RWPE2 (cell line): ENCODE data around the gene FCRL1.

Experiments used
- ATAC-seq: fragments of 200-7000 bp; cut with Tn5 transposase; 3 replicates; pipeline ENCODE4 v1.9.1; 2021; ENCODE audit warnings: low read depth
- DNase-seq: peaks from one replicate; pipeline ENCODE4 v3.0.0-alpha.2; 2020; ENCODE audit warnings: low spot score
- H3K27ac ChIP-seq: fragments of 450-650 bp; 2 replicates; pipeline ENCODE4 v1.5.1; 2017; ENCODE audit warnings: mild to moderate bottlenecking; ENCODE audit not compliant: poor library complexity, severe bottlenecking
- H3K27me3 ChIP-seq: fragments of 250-450 bp; sonication (Bioruptor Pico); 2 replicates; pipeline ENCODE4 v1.5.1; 2021; ENCODE audit warnings: mild to moderate bottlenecking, moderate library complexity; ENCODE audit not compliant: insufficient read depth, poor library complexity, severe bottlenecking
- H3K36me3 ChIP-seq: fragments of 250-450 bp; sonication (Bioruptor Pico); 2 replicates; pipeline ENCODE4 v1.5.1; 2020; ENCODE audit warnings: low read depth, mild to moderate bottlenecking, moderate library complexity
- H3K4me1 ChIP-seq: fragments of 250-450 bp; sonication (Bioruptor Pico); 2 replicates; pipeline ENCODE4 v1.5.1; 2021; ENCODE audit warnings: mild to moderate bottlenecking, moderate library complexity; ENCODE audit not compliant: insufficient read depth, poor library complexity, severe bottlenecking
- H3K4me3 ChIP-seq: fragments of 250-450 bp; sonication (Bioruptor Pico); 2 replicates; pipeline ENCODE4 v1.5.1; 2021; ENCODE audit warnings: mild to moderate bottlenecking, moderate library complexity; ENCODE audit not compliant: severe bottlenecking
- H3K9me3 ChIP-seq: fragments of 250-450 bp; sonication (Bioruptor Pico); 2 replicates; pipeline ENCODE4 v1.5.1; 2021; ENCODE audit warnings: mild to moderate bottlenecking, moderate library complexity; ENCODE audit not compliant: severe bottlenecking
- CTCF ChIP-seq: fragments of 450-650 bp; IDR thresholded peaks from one replicate; pipeline ENCODE4 v1.5.1; 2017; ENCODE audit warnings: mild to moderate bottlenecking, moderate library complexity; ENCODE audit not compliant: poor library complexity, severe bottlenecking

Gene FCRL1

GRCh38 chr1:157834430-157834829 lies 14.5 kb upstream of the FCRL1 start:
- Histone ChIP-seq H3K27me3 (peaks cover 5% of the 10 kb centered on the region), H3K9me3 (no peaks in the 10 kb centered on the region), H3K36me3 (no peaks in the 10 kb centered on the region), H3K4me1 (no peaks in the 10 kb centered on the region), H3K27ac (no peak overlapping the region), H3K4me3 (no peak overlapping the region)
- ATAC-seq, result no peak
- DNase-seq, result no peak
- TF ChIP-seq CTCF, result no peak

- H3K4me3 ChIP-seq, result no peak overlapping the region
- no peaks in the 10 kb centered on the region for H3K36me3 ChIP-seq
- TF ChIP-seq CTCF, result no peak
- DNase-seq, result no peak
- no peak for ATAC-seq
- no peak overlapping the region for H3K27ac ChIP-seq
- H3K4me1 ChIP-seq, result no peaks in the 10 kb centered on the region
- no peaks in the 10 kb centered on the region for H3K9me3 ChIP-seq
- H3K27me3 ChIP-seq, result peaks cover 11% of the 10 kb centered on the region
These were observed 13.2 kb upstream of the FCRL1 start for GRCh38 chr1:157833145-157833544.

GRCh38 chr1:157831968-157832626 lies 12.2 kb upstream of the FCRL1 start:
- DNase-seq (no peak), ATAC-seq (no peak)
- no peaks in the 10 kb centered on the region for H3K4me1 ChIP-seq
- H3K27me3 ChIP-seq, result peaks cover 11% of the 10 kb centered on the region
- TF ChIP-seq CTCF, result no peak
- no peak overlapping the region for H3K27ac ChIP-seq
- H3K9me3 ChIP-seq, result no peaks in the 10 kb centered on the region
- no peak overlapping the region for H3K4me3 ChIP-seq
- no peaks in the 10 kb centered on the region for H3K36me3 ChIP-seq

DNA sequence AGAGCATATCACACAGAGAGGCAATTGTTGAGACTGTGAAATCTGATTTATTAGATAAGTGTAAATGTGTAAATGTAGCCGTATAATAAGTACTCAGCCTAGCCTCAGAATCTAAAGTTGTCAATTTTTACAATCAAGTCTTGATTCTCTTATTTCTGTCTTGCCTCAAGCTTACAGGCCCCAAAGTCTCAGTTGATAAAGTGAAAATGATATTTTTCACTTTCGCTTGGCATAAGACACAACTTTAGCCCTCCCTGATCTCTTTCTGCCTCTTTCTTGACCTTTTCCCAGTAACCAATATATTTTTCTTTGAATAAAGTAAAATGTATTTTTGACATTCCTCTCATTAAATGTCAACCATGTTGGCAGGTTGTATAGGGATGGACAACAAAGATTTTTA lies 11.0 kb upstream of the FCRL1 start:
- DNase-seq (no peak), ATAC-seq (no peak)
- Histone ChIP-seq H3K4me1 (no peaks in the 10 kb centered on the region), H3K36me3 (no peaks in the 10 kb centered on the region), H3K27me3 (peaks cover 11% of the 10 kb centered on the region), H3K27ac (no peak overlapping the region), H3K9me3 (no peaks in the 10 kb centered on the region), H3K4me3 (no peak overlapping the region)
- no peak for TF ChIP-seq CTCF

GRCh38 chr1:157829711-157830110 lies 9.8 kb upstream of the FCRL1 start:
- Histone ChIP-seq H3K27ac (no peak overlapping the region), H3K9me3 (no peaks in the 10 kb centered on the region), H3K4me1 (no peaks in the 10 kb centered on the region), H3K4me3 (no peak overlapping the region), H3K36me3 (no peaks in the 10 kb centered on the region), H3K27me3 (peaks cover 11% of the 10 kb centered on the region)
- TF ChIP-seq CTCF, result no peak
- ATAC-seq, result no peak
- DNase-seq, result no peak
